Esophagus muscularis mucosa (tissue), 4 donors: ENCODE data around the gene FXYD6. TPM values are rescaled to one million over a fixed set of nuclear protein-coding genes. Genes with fewer than 3 reads are reported as not detected.

Experiments
- DNase-seq: peaks from one replicate; pipeline ENCODE4 v3.0.0-alpha.2; 2017; ENCODE audit errors: extremely low spot score
- H3K27ac ChIP-seq, 4 donors: fragments of 200-600 bp; sonication (generic); replicated peaks in 1 of 4; 1 replicate in 3 of 4; 2 replicates in 1 of 4; pipeline ENCODE4 v1.5.1; 2016 to 2019; ENCODE audit warnings: mild to moderate bottlenecking in 1 of 4
- H3K27me3 ChIP-seq, 4 donors: fragments of 200-600 bp; sonication (generic); one replicate each; pipeline versions ENCODE4 v1.5.1 to v1.6.0; 2016 to 2019
- H3K36me3 ChIP-seq, 4 donors: fragments of 200-600 bp; sonication (generic); one replicate each; pipeline ENCODE4 v1.5.1; 2016 to 2019
- H3K4me1 ChIP-seq, 4 donors: fragments of 200-600 bp; sonication (generic); one replicate each; pipeline ENCODE4 v1.5.1; 2016 to 2019
- H3K4me3 ChIP-seq, 4 donors: fragments of 200-600 bp; sonication (generic); 1 replicate in 2 of 4; 2 replicates in 2 of 4; pipeline ENCODE4 v1.5.1; 2016 to 2019; ENCODE audit warnings: mild to moderate bottlenecking in 4 of 4, moderate library complexity in 1 of 4
- H3K9me3 ChIP-seq, 4 donors: fragments of 200-600 bp; sonication (generic); 1 replicate in 3 of 4; 2 replicates in 1 of 4; pipeline ENCODE4 v1.5.1; 2016 to 2019
- CTCF ChIP-seq, 3 experiments: fragments of 200-600 bp in 2 of 3; fragments of 450-650 bp in 1 of 3; sonication (generic) in 2 of 3; IDR thresholded peaks; one replicate each; pipeline ENCODE4 v1.5.1; 2017 to 2019; ENCODE audit warnings: antibody characterized with exemption in 3 of 3, mild to moderate bottlenecking in 2 of 3, moderate library complexity in 1 of 3
- EP300 ChIP-seq: sonication (generic); formaldehyde crosslinking; IDR thresholded peaks from one replicate; pipeline ENCODE4 v1.6.1; 2017; ENCODE audit warnings: antibody characterized with exemption
- POLR2A ChIP-seq: fragments of 450-650 bp; IDR thresholded peaks from one replicate; pipeline ENCODE4 v1.6.1; 2017; ENCODE audit warnings: antibody characterized with exemption, moderate library complexity, mild to moderate bottlenecking, low read depth
- POLR2AphosphoS5 ChIP-seq, 2 donors: sonication (generic); formaldehyde crosslinking; IDR thresholded peaks; one replicate each; pipeline ENCODE4 v1.6.1; 2017; ENCODE audit warnings: antibody characterized with exemption in 2 of 2
- WGBS: methylation state at CpG from one replicate; pipeline ENCODE4 v1.1.5; 2018; 5-methylcytosine and 5-hydroxymethylcytosine counted together
- intact Hi-C: fragments of 100-400 bp; cut with DNase I; formaldehyde crosslinking; loops from one replicate; pipeline ENCODE4 v1.15.1; 2023
- total RNA-seq, 4 donors: library from RNA; depleted of rRNA; stranded (reverse); fragments of >200 nt; gene quantifications; one replicate each; pipeline versions ENCODE4 v1.1.0 to v1.2.1, GENCODE V29; 2016

Gene FXYD6
- total RNA-seq, 4 donors from 2014 or later = 78.9 to 105 (median 91.5) TPM

GRCh38 chr11:117834068-117834810 is 42.2 kb downstream of the FXYD6 start:
- peaks cover 0 to 34% (median 0%) of the 10 kb centered on the region in 4 donors for H3K27me3 ChIP-seq
- intact Hi-C loops = no loop called here
- H3K36me3 ChIP-seq = peaks cover 0 to 21% (median 20%) of the 10 kb centered on the region in 4 donors
- peaks cover 1 to 31% (median 21%) of the 10 kb centered on the region in 4 donors for H3K4me1 ChIP-seq
- no peak overlapping the region for H3K4me3 ChIP-seq
- no peaks in the 10 kb centered on the region for H3K9me3 ChIP-seq
- H3K27ac ChIP-seq = no peak overlapping the region
- 99% methylated on average over 6 of the region's 6 CpGs for WGBS
- TF ChIP-seq CTCF (IDR thresholded peaks at IDR 0.05) (no peak), POLR2A (no peak), EP300 (no peak), POLR2AphosphoS5 (IDR thresholded peaks at IDR 0.05) (no peak)
- DNase-seq = no peak

- no peaks in the 10 kb centered on the region for H3K9me3 ChIP-seq
- intact Hi-C loops = no loop called here
- TF ChIP-seq POLR2A (no peak), POLR2AphosphoS5 (IDR thresholded peaks at IDR 0.05) (no peak), EP300 (no peak), CTCF (IDR thresholded peaks at IDR 0.05) (no peak)
- H3K27ac ChIP-seq = no peak overlapping the region
- H3K4me1 ChIP-seq = peaks cover 8 to 39% (median 29%) of the 10 kb centered on the region in 4 donors
- 65% methylated on average over 6 of the region's 7 CpGs for WGBS
- peaks cover 0 to 42% (median 0%) of the 10 kb centered on the region in 4 donors for H3K27me3 ChIP-seq
- H3K36me3 ChIP-seq = peaks cover 0 to 13% (median 12%) of the 10 kb centered on the region in 4 donors
- no peak overlapping the region for H3K4me3 ChIP-seq
- no peak for DNase-seq
Observed at GRCh38 chr11:117833401-117833891, 43.0 kb downstream of the FXYD6 start.

GRCh38 chr11:117832511-117832910 is 43.9 kb downstream of the FXYD6 start:
- intact Hi-C loops = no loop called here
- H3K27me3 ChIP-seq = peaks cover 0 to 52% (median 0%) of the 10 kb centered on the region in 4 donors

GRCh38 chr11:117831661-117832415 is 44.6 kb downstream of the FXYD6 start:
- 81% methylated on average over 5 of the region's 7 CpGs for WGBS
- intact Hi-C loops = no loop called here
- no peaks in the 10 kb centered on the region for H3K9me3 ChIP-seq
- DNase-seq = no peak
- H3K27me3 ChIP-seq = peaks cover 0 to 53% (median 0%) of the 10 kb centered on the region in 4 donors
- TF ChIP-seq POLR2A (no peak), POLR2AphosphoS5 (IDR thresholded peaks at IDR 0.05) (no peak), CTCF (IDR thresholded peaks at IDR 0.05) (no peak), EP300 (no peak)
- H3K4me3 ChIP-seq = no peak overlapping the region
- H3K27ac ChIP-seq = no peak overlapping the region
- H3K4me1 ChIP-seq = peaks cover 11 to 50% (median 33%) of the 10 kb centered on the region in 4 donors
- no peaks in the 10 kb centered on the region for H3K36me3 ChIP-seq

More at GRCh38 chr11:117832511-117832910, 43.9 kb downstream of the FXYD6 start:
- no peak for TF ChIP-seq POLR2AphosphoS5 (IDR thresholded peaks at IDR 0.05)
- TF ChIP-seq EP300 = no peak
- TF ChIP-seq CTCF (IDR thresholded peaks at IDR 0.05) = no peak
- TF ChIP-seq POLR2A = no peak
- peaks cover 11 to 48% (median 33%) of the 10 kb centered on the region in 4 donors for H3K4me1 ChIP-seq
- H3K9me3 ChIP-seq = no peaks in the 10 kb centered on the region
- no peak overlapping the region for H3K27ac ChIP-seq
- H3K4me3 ChIP-seq = no peak overlapping the region
- DNase-seq = no peak
- H3K36me3 ChIP-seq = peaks cover 0 to 5% (median 3%) of the 10 kb centered on the region in 4 donors
- 94% methylated on average over 8 of the region's 8 CpGs for WGBS
